Spleen (tissue), 11 donors: Measurements from ENCODE around the gene EPN3. TPM values are rescaled to one million over a fixed set of nuclear protein-coding genes. Genes with fewer than 3 reads are reported as not detected.

Experiments used
- DNase-seq: peaks from one replicate; pipeline ENCODE4 v3.0.0-alpha.2; 2020
- H3K27ac ChIP-seq, 8 donors: fragments of 200-600 bp; sonication (generic) in 7 of 8; 1 replicate in 4 of 8; 2 replicates in 4 of 8; pipeline versions ENCODE4 v1.5.0 to v1.8.0; 2016 to 2021; ENCODE audit warnings: inconsistent platforms in 4 of 8, mild to moderate bottlenecking in 4 of 8, moderate library complexity in 1 of 8
- H3K27me3 ChIP-seq, 7 donors: fragments of 200-600 bp; sonication (generic) in 6 of 7; replicated peaks in 1 of 7; 1 replicate in 4 of 7; 2 replicates in 3 of 7; pipeline versions ENCODE4 v1.5.0 to v1.8.0; 2016 to 2021; ENCODE audit warnings: inconsistent platforms in 3 of 7, mild to moderate bottlenecking in 1 of 7
- H3K36me3 ChIP-seq, 6 donors: fragments of 200-600 bp; sonication (generic) in 5 of 6; 1 replicate in 4 of 6; 2 replicates in 2 of 6; pipeline versions ENCODE4 v1.5.0 to v1.8.0; 2016 to 2021; ENCODE audit warnings: inconsistent platforms in 2 of 6
- H3K4me1 ChIP-seq, 6 donors: fragments of 200-600 bp; sonication (generic) in 5 of 6; 1 replicate in 3 of 6; 2 replicates in 3 of 6; pipeline versions ENCODE4 v1.5.0 to v1.8.0; 2016 to 2021; ENCODE audit warnings: inconsistent platforms in 3 of 6
- H3K4me3 ChIP-seq, 8 donors: fragments of 200-600 bp; sonication (generic) in 7 of 8; 1 replicate in 4 of 8; 2 replicates in 4 of 8; pipeline versions ENCODE4 v1.5.0 to v1.8.0; 2016 to 2021; ENCODE audit warnings: inconsistent platforms in 4 of 8, mild to moderate bottlenecking in 4 of 8, moderate library complexity in 2 of 8
- H3K9me3 ChIP-seq, 8 donors: fragments of 200-600 bp; sonication (generic) in 7 of 8; 1 replicate in 4 of 8; 2 replicates in 4 of 8; pipeline versions ENCODE4 v1.5.0 to v1.8.0; 2016 to 2021; ENCODE audit warnings: inconsistent platforms in 4 of 8
- CTCF ChIP-seq, 11 experiments: fragments of 200-600 bp in 7 of 11; fragments of 450-650 bp in 4 of 11; sonication (generic) in 4 of 11; IDR thresholded peaks in 8 of 11; conservative IDR thresholded peaks in 3 of 11; 1 replicate in 7 of 11; 2 replicates in 4 of 11; pipeline versions ENCODE4 v1.4.0 to v1.8.0; 2016 to 2021; ENCODE audit warnings: antibody characterized with exemption in 11 of 11, inconsistent platforms in 4 of 11, mild to moderate bottlenecking in 1 of 11
- POLR2A ChIP-seq, 3 donors: fragments of 450-650 bp; IDR thresholded peaks; one replicate each; pipeline ENCODE4 v1.5.1; 2017; ENCODE audit warnings: antibody characterized with exemption in 3 of 3, mild to moderate bottlenecking in 1 of 3
- POLR2AphosphoS5 ChIP-seq, 3 donors: sonication (generic); formaldehyde crosslinking; IDR thresholded peaks; one replicate each; pipeline ENCODE4 v1.5.1; 2017; ENCODE audit warnings: antibody characterized with exemption in 3 of 3
- WGBS, 5 donors: extraction: QIAGEN DNeasy Blood & Tissue Kit in 3 of 5; methylation state at CpG; one replicate each; pipeline versions ENCODE4 v1.1.5 to v1.1.7; 2013 to 2018; 5-methylcytosine and 5-hydroxymethylcytosine counted together
- intact Hi-C: fragments of 100-400 bp; cut with DNase I; formaldehyde crosslinking; loops from one replicate; pipeline ENCODE4 v1.15.0; 2023; ENCODE audit warnings: low total_unique reads
- polyA plus RNA-seq, 3 donors: library from polyadenylated mRNA; stranded (reverse); fragments of 200-250 nt; gene quantifications; one replicate each; pipeline ENCODE4 v1.2.1, GENCODE V29; 2013
- total RNA-seq, 7 donors: library from RNA; depleted of rRNA in 3 of 7; stranded (reverse); fragments of >200 nt in 3 of 7; fragmentation: NEBNext Ultra II Directional in 4 of 7; extraction: Animal tissue kit (Norgen Biotek cat#: 25700) in 4 of 7; gene quantifications; one replicate each; pipeline versions ENCODE4 v1.1.0 to v1.2.1, GENCODE V29; 2016 to 2021
- donor health status: healthy with polysubstance abuse.
- donor health status: DM: no; HTN: no; CAD: no; lungs with moderate emphysema.
- donor health status: DM: no; HTN: no; CAD: no.
- donor health status: Bipolar disorder and iron deficiency.
- donor health status: healthy.
- donor health status: DM: no; HTN: no; CAD: no.
- donor health status: DM: yes; HTN: yes; CAD: no.

The EPN3 gene
- total and polyA plus RNA-seq, 10 donors: 0.02 to 0.16 TPM; not detected in 8

- no peak for DNase-seq
- 78 to 87% (median 84%) methylated on average over 4 of the region's 4 CpGs for WGBS, 5 donors
- Histone ChIP-seq H3K36me3 (no peaks in the 10 kb centered on the region), H3K9me3 (no peaks in the 10 kb centered on the region), H3K27ac (no peak overlapping the region), H3K4me1 (peaks cover 0 to 9% (median 2%) of the 10 kb centered on the region in 6 donors), H3K4me3 (no peak overlapping the region), H3K27me3 (peaks cover 0 to 29% (median 0%) of the 10 kb centered on the region in 7 donors)
- intact Hi-C loops: no loop called here
- TF ChIP-seq CTCF (IDR thresholded peaks at IDR 0.05 in 8 of 11, conservative IDR thresholded peaks at IDR 0.05 in 3 of 11): no peak
- no peak for TF ChIP-seq POLR2AphosphoS5 (IDR thresholded peaks at IDR 0.05)
- no peak for TF ChIP-seq POLR2A (IDR thresholded peaks at IDR 0.05)
Observed at GRCh38 chr17:50584116-50584515, 51.6 kb downstream of the EPN3 start.

GRCh38 chr17:50584749-50585148 is 52.2 kb downstream of the EPN3 start:
- H3K4me1 ChIP-seq: peaks cover 0 to 14% (median 8%) of the 10 kb centered on the region in 6 donors
- H3K9me3 ChIP-seq: no peaks in the 10 kb centered on the region
- no peaks in the 10 kb centered on the region for H3K36me3 ChIP-seq
- H3K4me3 ChIP-seq: no peak overlapping the region
- H3K27ac ChIP-seq: no peak overlapping the region
- peaks cover 0 to 28% (median 0%) of the 10 kb centered on the region in 7 donors for H3K27me3 ChIP-seq
- 69 to 97% (median 88%) methylated on average over 6 of the region's 6 CpGs for WGBS, 5 donors
- TF ChIP-seq CTCF (IDR thresholded peaks at IDR 0.05 in 8 of 11, conservative IDR thresholded peaks at IDR 0.05 in 3 of 11): no peak
- no peak for TF ChIP-seq POLR2A (IDR thresholded peaks at IDR 0.05)
- no peak for TF ChIP-seq POLR2AphosphoS5 (IDR thresholded peaks at IDR 0.05)
- intact Hi-C loops: no loop called here
- DNase-seq: no peak

DNA sequence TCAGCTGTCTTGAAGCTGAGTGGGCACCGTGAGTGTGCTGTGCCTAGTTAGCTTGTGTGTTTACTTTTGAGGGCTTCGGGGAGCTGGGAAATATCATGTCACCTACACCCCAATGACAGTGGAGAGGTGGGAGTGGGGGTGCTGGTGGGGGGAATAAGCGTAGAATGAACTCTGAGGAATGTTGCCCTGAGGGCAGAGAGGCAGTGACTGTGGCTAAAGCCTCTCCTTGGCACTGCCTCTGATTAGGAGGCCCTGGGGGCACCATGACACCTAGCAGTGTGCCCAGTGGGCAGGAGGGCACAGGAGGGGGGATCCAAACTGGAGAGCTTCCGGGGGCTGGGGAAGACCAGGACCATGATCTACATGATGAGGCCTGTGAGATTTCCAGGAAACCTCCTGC is 52.8 kb downstream of the EPN3 start:
- DNase-seq: no peak
- Histone ChIP-seq H3K36me3 (no peaks in the 10 kb centered on the region), H3K9me3 (no peaks in the 10 kb centered on the region), H3K4me3 (no peak overlapping the region), H3K27me3 (peaks cover 0 to 22% (median 0%) of the 10 kb centered on the region in 7 donors), H3K4me1 (peaks cover 0 to 20% (median 10%) of the 10 kb centered on the region in 6 donors), H3K27ac (no peak overlapping the region)
- TF ChIP-seq POLR2AphosphoS5 (IDR thresholded peaks at IDR 0.05) (no peak), CTCF (IDR thresholded peaks at IDR 0.05 in 8 of 11, conservative IDR thresholded peaks at IDR 0.05 in 3 of 11) (no peak), POLR2A (IDR thresholded peaks at IDR 0.05) (no peak)
- WGBS, 5 donors: 84 to 90% (median 87%) methylated on average over 4 of the region's 4 CpGs
- intact Hi-C loops: no loop called here

DNA sequence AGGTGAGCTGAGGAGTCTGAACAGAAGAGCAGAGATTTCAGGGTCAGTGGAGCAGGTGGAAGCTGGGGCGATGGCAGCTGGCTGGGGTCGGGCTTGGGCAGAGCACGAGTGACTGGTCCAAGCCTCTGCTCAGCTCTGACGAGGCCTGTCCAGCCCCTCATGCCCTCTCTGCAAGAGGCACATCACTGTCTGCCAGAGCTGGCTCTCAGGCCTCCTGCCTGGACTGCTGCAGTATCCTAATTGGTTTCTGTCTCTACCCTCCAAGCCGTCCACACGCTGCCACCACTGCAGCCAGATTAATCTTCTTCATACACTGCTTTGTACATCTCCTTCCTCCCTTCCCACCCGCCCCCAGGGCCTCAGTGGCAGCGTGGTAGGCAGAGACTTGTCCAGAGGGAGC is 53.4 kb downstream of the EPN3 start:
- H3K36me3 ChIP-seq: no peaks in the 10 kb centered on the region
- peaks cover 0 to 16% (median 0%) of the 10 kb centered on the region in 7 donors for H3K27me3 ChIP-seq
- no peaks in the 10 kb centered on the region for H3K9me3 ChIP-seq
- intact Hi-C loops: no loop called here
- no peak overlapping the region for H3K27ac ChIP-seq
- DNase-seq: no peak
- 78 to 82% (median 79%) methylated on average over 8 of the region's 8 CpGs for WGBS, 5 donors
- no peak overlapping the region for H3K4me3 ChIP-seq
- H3K4me1 ChIP-seq: peaks cover 0 to 22% (median 11%) of the 10 kb centered on the region in 6 donors
- TF ChIP-seq POLR2AphosphoS5 (IDR thresholded peaks at IDR 0.05) (no peak), CTCF (IDR thresholded peaks at IDR 0.05 in 8 of 11, conservative IDR thresholded peaks at IDR 0.05 in 3 of 11) (no peak), POLR2A (IDR thresholded peaks at IDR 0.05) (no peak)
